H4 (cell line): Measurements from ENCODE around the gene PLAC9. TPM values are rescaled to one million over a fixed set of nuclear protein-coding genes. Genes with fewer than 3 reads are reported as not detected.

Experiments used
- DNase-seq: peaks from one replicate; pipeline ENCODE4 v3.0.0-alpha.2; 2015; ENCODE audit warnings: low spot score
- total RNA-seq: library from RNA; depleted of rRNA; stranded (reverse); fragments of >200 nt; shearing (Covaris generic); gene quantifications from 2 replicates; pipeline ENCODE4 v1.2.3, GENCODE V29; 2014

PLAC9 gene
- total RNA-seq, 1 experiment from 2014 or later: not detected

DNA sequence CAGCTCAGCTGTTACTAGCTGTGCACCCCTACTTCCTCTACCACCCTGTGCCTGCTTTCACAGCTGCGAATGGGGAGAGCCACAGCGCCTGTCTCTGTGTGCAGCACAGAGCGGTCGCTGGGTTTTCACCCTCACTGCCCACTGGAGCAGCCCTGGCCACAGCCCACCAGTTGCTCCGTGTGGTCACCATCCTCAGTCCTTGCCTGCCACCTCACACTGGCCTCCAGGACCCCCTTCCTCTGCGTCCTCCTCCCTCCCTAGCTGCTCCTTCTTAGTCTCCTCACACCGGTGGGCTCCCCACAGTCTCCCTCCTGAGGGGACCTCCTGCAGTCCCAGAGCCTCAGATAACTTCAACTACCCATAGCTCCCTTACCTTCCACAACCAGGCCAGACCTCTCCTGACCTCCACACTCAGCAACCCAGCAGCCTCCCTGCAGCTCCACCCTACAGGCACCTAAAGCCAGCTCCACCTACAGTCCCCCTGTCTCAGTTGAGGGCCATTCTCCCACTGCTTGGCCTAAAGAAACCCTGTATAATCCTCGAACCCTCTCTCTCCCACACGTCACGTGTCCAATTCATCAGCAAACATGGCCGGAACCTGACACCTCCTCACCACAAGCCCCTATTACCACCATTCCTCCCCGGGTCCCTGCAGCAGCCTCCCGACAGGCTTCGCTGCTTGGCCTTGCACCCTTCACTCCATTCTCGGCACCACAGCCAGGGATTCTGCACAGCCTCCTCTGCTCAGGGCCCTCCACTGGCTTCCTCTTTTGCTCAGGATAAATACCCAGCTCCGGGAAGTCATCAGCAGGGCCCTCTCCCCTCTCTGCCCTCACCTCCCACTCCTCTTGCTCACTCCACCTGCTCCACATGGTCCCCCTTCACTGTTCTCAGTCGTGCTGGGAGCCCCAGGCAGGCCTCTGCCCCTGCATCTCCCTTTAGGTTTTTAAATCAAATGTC, 28.1 kb downstream of the PLAC9 start:
- no peak for DNase-seq

DNA sequence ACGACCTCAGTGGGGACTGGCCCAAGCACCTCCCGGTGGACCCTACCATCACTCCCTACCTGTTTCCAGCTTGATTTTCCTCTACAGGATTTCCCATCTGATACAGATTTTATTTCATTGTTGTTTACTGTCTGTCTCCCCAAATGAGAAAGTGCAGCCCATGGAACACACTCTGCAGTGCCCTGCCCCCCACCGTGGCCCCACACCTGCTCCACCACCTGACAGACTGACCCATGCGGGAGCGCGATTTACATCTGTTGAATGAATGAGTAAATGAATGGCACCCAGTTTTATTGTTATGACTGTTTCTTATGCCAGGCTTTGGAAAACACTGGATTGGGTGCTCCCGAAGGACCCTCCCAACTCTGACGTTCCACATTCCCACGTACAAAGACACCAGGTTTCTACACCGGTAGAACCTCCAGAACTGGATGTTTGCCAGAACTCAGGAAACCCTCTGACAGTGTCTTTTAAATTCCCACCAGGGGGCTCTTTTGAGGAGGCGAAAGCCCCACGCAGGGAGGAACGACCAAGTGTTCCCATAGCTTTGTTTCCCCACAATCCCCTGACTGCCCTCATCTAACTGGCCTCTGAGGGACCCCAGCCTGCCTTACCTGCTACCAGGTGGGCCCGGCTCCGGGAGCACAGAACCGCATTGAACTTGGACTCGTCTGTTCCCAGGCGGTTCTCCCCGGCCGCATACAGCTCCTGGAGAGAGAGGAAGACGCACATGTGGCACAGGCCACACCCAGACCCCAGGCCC, 29.0 kb downstream of the PLAC9 start:
- no peak for DNase-seq

DNA sequence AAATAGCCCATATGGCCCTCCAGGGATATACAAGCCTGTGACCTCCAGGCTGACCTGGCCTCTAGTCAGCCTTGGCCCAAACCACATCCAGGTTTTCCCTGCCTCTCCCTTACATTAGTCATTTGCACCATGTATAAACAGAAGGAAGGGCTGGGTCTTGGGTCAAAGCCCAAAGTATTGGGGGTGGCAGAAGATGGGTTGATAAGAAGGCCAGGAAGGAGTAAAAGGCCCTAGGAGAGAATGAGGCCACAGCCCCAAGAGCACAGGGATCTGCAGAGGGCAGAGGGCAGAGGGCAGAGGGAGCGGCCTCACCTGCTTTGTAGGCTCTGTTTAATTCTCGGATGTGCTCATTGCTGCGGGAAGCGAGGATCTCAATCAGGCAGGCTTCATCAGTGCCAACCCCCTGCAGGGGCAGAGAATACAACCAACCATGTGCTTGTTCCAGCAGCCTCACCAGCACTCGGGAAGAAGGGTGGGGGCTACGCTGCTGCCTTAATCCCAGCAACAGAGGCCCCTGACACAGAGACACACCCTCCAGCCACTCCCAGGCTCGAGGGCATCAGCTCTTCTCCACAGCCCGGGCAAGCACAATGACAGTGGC, 31.3 kb downstream of the PLAC9 start:
- DNase-seq: peak; percentile 53

DNA sequence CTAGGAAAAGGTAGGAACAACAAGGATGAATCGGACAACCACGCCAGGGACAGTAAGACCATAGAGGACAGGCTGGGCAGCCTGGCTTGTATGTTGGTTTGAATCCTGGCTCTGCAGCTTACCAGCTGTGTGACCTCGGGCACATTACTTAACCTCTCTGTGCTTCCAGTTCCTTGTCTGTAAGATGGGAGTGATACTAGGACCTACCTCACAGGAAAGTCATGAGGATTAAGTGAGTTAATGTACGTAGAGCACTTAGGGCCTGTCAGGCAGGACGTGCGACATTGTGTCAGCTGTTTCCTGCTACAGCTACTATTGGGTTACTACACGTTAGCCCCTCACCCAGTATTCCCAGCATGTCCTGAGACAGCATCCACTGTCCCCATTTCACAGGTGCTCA, 32.1 kb downstream of the PLAC9 start:
- no peak for DNase-seq

DNA sequence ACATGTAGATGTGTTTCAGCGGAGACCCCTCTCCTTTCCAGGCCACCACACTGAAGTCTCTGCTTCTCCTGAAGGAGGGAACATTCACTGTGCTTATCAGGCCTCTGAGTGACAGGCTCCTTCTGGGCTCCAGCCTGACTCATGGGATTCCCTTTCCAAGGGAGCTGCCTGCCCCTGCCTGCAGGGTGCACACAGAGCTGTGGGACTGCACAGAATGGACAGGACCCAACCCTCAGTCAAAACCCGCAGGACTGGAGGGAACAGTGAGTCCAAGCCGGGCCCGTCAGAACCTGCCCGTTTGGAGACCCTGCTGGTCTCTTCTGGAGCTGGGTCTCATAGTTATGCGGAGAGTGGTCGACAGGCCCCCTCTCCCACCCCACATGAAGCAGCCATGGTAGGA, 32.6 kb downstream of the PLAC9 start:
- no peak for DNase-seq

DNA sequence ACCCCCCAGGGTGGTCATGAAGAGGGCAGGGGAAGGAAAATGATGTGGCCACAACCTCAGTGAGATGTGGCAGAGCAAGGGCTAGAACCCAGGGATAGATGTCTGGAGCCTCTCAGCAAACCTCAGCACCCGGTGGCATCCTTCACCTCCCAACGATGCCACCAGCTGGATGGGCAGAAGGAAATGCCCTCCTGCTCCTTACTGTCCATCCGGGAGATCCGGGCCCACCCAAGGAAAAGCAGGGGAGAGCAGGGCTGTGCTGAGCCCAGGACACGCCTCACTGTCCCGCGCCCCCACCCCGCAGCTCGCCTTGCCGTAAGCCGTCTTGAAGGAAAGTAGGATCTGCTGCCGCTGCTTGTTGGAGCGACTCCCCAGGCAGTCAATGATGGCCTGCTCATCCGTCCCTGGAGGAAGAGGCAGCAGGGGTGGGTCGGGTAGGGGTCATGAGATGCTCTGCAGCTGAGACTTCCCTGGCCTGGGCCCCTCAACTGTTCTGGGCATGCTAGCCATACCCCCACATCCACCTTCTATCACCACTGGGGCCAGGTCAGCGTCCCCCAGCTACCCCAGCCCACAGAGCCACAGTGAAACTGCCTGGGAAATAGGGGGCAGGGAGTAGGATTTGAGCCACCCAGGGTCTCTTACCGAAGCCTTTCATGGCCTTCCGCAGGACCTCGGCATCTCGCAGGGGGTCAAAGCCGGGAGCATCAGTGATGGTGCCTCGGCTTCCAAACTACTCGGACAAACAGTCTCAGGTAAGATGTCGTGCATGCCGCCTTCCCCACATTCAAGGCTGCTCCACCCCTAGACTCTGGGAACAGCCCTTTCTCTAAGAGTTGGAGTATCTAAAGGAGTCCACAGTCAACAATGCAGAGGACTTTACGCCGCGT, 34.3 kb downstream of the PLAC9 start:
- DNase-seq: no peak

DNA sequence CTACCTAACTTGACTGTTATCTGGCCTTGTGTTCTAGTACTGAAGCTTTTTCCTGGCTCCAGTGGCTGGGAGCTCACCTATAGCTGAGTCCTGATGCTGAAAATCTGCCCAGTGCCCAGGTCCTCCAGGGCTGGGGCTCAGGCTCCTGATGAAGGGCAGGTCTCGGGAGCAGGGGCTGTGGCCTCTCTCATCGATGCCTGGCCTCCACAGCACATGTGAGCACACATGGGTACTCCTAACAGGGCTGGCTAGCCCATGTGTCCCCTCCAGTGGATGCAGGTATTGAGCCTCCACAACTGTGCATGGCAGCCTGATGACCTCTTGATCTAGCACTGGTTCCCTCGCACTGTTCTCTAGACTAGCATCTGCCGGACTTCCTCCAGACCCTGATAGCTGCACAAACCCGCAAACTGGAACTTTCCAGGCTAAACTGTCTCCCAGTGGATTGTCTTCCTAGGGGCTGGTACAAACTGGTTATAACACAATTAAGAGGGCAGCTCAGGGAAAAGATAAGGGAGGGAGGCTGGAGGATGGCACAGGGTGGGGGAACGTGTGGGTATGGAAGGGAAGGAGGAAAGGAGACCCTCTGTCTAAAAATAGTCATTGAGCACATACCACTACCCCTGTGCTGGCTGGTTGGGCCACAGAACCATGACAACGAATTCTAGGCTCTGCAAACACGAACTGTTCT, 35.1 kb downstream of the PLAC9 start:
- DNase-seq: no peak

DNA sequence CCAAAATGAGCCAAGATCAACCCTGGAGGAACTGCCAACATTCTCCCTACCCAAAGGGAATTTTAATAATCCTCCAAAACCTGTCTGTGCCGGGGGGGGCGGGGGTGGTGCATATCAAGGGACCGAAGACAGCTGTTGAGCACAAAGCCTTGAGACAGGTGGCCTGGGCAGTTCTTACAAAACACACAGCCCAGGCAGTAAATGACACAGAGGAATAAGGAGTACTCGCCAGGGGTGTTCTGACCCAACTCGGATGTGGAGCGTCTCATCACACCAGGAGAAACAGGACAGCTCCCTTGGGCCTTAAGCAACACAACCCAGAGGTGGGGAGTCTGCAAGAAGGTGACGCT, 35.6 kb downstream of the PLAC9 start:
- DNase-seq: no peak

DNA sequence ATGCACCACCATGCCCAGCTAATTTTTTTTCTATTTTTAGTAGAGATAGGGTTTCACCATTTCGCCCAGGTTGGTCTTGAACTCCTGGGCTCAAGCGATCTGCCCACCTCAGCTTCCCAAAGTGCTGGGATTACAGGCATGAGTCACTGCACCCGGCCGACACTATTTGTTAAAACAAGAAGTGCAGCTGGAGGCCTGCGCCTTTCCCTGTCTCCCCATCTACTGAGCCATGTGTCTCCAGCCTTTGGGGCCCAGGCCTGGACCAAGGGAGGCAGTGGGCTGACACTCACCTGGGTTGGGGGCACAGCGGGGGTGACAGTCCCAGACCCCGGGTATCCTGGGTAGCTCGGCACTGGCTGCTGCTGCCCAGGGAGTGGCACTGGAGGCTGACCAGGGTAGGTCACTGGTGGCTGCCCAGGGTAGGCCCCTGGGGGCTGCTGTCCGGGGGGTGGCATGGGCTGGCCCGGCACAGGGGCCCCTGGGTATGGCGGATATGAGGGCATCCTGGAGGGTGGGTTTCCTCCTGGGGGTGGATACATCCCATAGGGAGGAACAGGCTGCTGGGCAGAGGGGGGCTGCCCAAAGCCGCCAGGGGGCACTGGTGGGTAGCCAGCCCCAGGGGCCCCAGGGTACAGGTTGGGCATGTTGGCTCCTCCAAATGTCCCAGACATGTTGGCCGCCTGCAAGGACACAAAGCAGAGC, 36.3 kb downstream of the PLAC9 start:
- no peak for DNase-seq

DNA sequence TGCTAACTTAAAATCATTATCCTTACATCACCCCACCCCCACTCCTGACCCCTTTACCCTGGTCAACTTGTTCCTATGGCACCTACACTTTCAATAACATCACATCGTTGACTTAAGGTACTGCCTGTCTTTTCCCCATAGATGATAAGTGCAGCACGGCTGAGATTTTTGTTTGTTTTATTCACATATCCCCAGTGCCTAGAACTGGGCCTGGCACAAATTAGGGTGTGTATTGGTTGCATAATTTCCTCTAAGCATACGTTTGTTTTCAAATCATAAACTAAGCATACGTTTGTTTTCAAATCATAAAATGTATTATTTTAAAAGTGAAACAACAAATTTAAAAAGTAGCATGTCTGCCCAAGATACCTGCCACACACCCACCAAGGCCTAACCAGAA, 37.5 kb downstream of the PLAC9 start:
- DNase-seq: no peak

DNA sequence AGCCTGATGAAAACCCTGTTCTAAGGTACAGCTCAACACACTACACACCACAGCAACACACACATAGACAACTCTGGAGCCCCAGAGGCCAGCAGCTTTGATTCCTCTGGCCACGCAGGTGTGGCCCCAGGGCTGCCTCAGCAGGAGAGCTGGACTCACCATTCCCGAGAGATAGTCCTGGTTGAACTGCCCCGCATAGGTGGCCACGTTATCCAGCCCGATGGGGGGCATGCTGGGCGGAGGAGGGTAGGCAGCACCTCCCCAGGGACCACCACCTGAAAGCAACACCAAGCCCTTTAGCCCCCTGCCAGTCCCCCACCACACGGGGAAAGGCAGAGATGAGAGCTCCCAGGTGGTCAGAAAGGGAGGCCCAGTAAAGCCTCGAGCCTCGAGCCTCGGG, 38.1 kb downstream of the PLAC9 start:
- no peak for DNase-seq

DNA sequence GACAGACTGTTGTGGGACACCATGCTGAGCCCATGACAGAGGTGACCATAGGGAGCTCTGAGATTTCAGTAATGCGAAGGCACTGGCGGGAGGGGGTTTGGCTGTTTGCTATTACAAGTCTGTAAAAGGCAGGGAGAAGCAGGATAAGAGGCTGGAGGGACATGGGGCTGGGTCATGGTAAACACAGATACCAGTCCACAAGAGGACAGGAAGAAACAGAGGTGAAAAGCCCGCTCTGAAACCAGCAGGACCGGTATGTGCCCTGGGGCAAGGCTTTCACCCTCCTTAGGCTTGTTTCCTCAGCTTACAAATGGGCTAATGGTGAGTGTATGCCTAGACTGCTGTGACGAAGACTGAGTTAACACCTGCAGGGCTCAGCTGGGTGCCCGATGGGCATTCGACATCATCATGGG, 38.7 kb downstream of the PLAC9 start:
- DNase-seq: no peak

DNA sequence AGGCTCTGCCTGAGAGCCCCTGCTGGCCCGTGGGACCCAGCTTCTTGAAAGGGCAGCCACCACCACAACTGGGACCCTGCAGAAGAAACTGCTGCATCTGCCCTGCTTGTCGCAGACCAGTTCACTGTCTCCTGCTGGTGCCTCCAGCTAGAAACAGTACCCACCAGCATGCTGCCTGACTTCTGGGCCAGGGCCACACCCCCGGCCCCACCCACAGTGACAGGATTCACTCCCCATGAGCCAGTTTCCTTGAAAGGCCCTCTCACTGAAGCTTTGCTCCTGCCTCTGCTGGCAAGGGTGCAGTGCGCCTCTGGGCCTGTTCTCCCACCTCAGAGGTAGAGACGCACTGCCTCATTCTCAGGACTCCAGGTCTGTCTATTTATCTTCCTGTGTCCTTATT, 40.4 kb downstream of the PLAC9 start:
- no peak for DNase-seq

DNA sequence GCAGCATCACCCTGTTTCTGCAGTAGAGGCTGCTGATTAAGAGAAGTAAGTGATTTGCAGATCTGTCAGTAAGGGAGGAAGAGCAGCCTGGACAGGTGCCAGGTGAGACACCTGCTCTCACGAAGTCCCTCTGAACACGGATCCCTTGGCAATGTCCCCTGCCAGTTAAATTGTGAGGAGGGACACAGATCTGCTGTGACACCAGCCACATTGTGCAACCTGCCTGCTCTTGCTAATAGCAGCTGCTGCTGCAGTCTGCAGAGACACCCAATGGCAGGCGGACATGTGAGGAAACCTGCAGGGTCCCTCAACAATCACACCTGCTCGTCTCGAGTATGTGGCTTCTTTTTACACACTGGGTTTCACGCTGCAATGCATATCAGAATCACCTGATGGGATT, 40.9 kb downstream of the PLAC9 start:
- DNase-seq: no peak

DNA sequence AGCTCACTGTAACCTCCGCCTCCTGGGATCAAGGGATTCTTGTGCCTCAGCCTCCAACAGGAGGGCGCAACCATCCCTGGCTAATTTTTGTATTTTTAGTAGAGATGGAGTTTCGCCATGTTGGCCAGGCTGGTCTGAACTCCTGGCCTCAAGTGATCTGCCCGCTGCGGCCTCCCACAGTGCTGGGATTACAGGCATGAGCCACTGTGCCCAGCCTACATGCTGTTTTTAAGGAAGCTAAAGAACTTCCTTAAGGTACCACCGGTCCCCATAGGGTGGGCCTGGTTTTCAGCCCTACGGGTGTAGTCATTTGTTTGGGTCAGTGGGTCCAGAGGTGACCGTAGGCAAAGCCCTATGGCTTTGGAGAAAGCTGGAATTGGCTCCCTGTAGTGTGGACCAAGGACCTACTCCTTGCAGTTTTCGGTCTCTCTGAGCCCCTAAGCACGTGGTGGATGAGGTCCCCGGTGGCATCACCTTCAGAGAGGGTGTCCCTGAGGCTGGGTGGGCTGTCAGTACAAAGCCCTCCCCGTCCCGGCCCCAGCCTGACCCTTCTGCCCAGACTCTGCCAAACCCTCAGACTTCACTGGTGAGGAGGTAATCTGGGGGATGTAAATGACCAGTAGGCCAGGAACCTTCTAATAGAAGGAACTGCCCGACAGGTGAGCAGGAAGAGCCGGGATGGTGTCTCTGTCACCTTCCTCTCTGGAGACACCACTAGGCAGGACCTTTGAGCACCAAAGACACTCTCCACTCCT, 42.3 kb downstream of the PLAC9 start:
- DNase-seq: no peak

DNA sequence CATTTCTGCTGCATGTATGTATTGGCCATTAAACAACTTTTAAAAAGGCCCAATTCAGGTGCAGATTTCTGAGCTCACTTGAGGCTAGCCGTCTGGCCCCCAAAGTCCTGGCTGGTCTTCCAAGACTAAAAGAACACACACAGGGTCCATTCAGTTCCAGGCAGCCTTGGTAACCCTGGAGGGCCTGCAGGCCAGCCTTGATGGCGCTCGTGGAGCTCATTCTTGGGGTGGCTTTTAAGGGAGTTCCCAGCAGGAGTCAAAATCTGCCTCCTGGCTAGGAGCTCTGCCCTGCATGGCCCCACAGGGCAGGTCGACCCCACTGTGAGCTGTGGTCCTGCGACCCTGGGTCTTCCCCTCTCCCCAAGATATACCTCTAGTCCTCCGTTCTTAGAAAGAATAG, 44.0 kb downstream of the PLAC9 start:
- DNase-seq: no peak

DNA sequence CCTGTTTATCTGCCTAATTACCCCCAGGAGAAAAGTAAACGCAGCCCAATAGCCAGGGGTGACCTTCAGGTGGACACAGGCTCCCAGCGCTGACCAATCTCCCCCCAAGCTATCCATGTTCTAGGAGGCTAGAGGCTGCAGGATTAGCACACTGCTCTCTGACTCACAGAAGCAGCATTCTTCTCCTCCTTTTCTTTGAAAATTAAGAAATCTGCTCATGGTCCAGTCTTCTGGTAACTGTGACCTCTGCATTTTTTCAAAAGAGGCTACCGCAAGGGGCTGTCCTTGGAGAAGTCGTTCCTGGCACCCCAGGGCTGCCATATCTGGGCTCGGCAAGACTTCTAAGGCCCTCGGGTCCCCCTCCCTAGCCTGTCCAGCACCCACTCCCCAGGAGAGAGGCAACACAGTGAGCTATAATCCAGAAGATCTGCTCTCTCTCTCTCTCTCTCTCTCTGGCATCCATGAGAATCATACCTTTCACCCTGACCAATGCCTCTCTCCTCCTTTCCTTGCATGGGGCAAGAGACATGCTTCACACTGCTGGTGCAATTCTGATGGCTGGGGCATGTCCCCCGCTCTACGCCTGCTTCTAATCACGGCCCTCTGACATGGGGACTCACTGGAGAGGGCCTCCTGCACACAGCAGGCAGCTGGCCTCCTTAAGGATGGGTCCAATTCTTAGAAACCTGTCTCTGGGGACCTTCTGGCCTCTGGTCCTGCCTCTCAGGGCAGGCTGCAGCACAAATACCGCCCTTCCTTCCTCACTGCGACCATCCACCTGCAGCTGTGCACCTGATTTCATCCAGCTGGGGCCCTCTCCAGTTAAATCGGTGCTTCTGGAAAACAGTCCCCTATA, 45.5 kb downstream of the PLAC9 start:
- DNase-seq: no peak

DNA sequence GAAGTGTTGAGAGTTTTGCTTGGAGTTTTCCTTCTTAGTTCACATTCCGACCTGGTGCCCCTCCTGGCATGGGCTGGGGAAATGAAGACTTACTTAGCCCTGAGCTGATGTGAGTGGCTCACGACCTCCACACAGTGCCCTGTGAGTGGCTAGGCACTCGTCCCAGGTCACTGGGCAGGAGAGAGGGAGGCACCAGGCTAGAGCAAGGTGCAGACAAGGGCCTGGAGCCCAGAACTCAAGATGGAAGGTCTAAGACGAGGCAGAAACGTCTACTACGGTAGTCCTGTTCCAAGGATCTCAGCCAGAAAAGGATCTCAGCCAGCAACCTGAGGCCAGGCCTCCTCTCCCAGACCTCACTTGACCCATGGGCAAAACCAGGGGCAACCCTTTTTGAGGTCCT, 50.5 kb downstream of the PLAC9 start:
- no peak for DNase-seq

DNA sequence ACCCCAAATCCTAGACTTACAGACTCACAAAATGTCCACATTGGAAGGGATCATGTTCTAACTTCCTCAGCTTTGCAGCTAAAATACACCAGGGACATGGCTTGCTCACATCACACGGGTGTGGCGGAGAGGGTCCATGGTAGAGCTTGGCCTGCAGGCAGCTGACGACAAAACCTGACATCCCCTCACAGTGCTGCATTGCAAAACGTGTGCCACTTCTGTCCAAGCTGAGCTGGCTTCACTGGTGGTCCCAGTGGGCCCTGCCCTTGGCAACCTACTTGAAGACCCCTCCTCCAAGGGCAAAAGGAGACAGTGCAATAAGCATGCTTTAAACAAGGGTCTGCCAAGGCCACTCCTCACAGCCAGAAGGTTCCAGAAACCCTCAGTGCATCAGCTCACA, 50.9 kb downstream of the PLAC9 start:
- DNase-seq: no peak
